GM19395 (cell line): ENCODE data around the gene GTSF1L.
A peak's percentile ranks its signal among the peaks of the same experiment; 100 is the strongest.

ENCODE experiments used
- ATAC-seq: cut with Tn5 transposase; IDR thresholded peaks from one replicate; pipeline ENCODE4 v1.9.1; 2021; ENCODE audit warnings: mild to moderate bottlenecking, moderate library complexity; ENCODE audit not compliant: unreplicated experiment

GTSF1L gene

GRCh38 chr20:43746344-43747137, 19.7 kb upstream of the GTSF1L start:
- no peak for ATAC-seq

GRCh38 chr20:43744966-43745730, 18.3 kb upstream of the GTSF1L start:
- ATAC-seq = no peak

GRCh38 chr20:43744151-43744611, 17.4 kb upstream of the GTSF1L start:
- no peak for ATAC-seq

- no peak for ATAC-seq
These were observed 13.8 kb upstream of the GTSF1L start for GRCh38 chr20:43740642-43741041.

- ATAC-seq = no peak
These were observed 12.4 kb upstream of the GTSF1L start for GRCh38 chr20:43739148-43739749.

GRCh38 chr20:43737925-43738324, 11.1 kb upstream of the GTSF1L start:
- no peak for ATAC-seq

- ATAC-seq = peak; percentile 80
These were observed 9.9 kb upstream of the GTSF1L start for GRCh38 chr20:43736588-43737158.

GRCh38 chr20:43731927-43732326, 5.1 kb upstream of the GTSF1L start:
- no peak for ATAC-seq

- no peak for ATAC-seq
These were observed 4.7 kb upstream of the GTSF1L start for GRCh38 chr20:43731469-43731868.

GRCh38 chr20:43728686-43729255, 2.0 kb upstream of the GTSF1L start:
- no peak for ATAC-seq

GRCh38 chr20:43727980-43728590, 1.3 kb upstream of the GTSF1L start:
- no peak for ATAC-seq

GRCh38 chr20:43726333-43726732, 469 bp downstream of the GTSF1L start:
- no peak for ATAC-seq

- ATAC-seq = no peak
These were observed 1.1 kb downstream of the GTSF1L start for GRCh38 chr20:43725666-43726065.

GRCh38 chr20:43724383-43724782, 2.4 kb downstream of the GTSF1L start:
- ATAC-seq = no peak

GRCh38 chr20:43723735-43724134, 3.1 kb downstream of the GTSF1L start:
- ATAC-seq = no peak

GRCh38 chr20:43723186-43723585, 3.6 kb downstream of the GTSF1L start:
- ATAC-seq = no peak

- no peak for ATAC-seq
These were observed 4.7 kb downstream of the GTSF1L start for GRCh38 chr20:43722153-43722505.

GRCh38 chr20:43721429-43722152, 5.2 kb downstream of the GTSF1L start:
- no peak for ATAC-seq

- no peak for ATAC-seq
These were observed 5.7 kb downstream of the GTSF1L start for GRCh38 chr20:43721097-43721428.

GRCh38 chr20:43720007-43720406, 6.8 kb downstream of the GTSF1L start:
- ATAC-seq = no peak
